ENCODE measurements around the gene MYOM3.

Gene MYOM3

DNA sequence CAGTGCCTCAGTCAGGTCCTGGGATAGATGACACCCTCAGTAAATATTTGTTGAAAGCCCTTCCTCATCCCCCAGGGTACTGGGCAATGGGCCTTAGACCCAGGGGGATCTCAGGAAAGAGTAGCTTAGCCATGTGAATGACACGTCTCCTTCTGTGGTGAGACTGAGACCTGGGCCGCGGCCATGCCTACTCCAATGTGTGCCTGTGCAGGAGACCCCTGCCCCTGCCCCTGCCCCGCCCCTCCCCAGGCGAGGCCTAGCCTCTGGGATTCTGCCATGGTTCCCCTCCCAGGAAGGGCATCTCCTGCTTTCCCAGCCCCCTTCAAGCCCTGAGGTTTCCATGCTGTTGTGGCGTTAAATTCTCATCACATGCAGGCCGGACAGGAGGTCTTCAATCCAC is 7.1 kb downstream of the MYOM3 start:
- no peaks in the 10 kb centered on the region for H3K36me3 Mint-ChIP-seq (ENCODE audit: low read depth)
- peaks cover 46% of the 10 kb centered on the region for H3K4me1 Mint-ChIP-seq
- H3K9me3 Mint-ChIP-seq = no peaks in the 10 kb centered on the region
- TF ChIP-seq, protein P1, sequence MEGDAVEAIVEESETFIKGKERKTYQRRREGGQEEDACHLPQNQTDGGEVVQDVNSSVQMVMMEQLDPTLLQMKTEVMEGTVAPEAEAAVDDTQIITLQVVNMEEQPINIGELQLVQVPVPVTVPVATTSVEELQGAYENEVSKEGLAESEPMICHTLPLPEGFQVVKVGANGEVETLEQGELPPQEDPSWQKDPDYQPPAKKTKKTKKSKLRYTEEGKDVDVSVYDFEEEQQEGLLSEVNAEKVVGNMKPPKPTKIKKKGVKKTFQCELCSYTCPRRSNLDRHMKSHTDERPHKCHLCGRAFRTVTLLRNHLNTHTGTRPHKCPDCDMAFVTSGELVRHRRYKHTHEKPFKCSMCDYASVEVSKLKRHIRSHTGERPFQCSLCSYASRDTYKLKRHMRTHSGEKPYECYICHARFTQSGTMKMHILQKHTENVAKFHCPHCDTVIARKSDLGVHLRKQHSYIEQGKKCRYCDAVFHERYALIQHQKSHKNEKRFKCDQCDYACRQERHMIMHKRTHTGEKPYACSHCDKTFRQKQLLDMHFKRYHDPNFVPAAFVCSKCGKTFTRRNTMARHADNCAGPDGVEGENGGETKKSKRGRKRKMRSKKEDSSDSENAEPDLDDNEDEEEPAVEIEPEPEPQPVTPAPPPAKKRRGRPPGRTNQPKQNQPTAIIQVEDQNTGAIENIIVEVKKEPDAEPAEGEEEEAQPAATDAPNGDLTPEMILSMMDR (IDR thresholded peaks at IDR 0.05) = no peak
- DNase-seq = no peak
- no peak overlapping the region for H3K4me3 Mint-ChIP-seq
- no peaks in the 10 kb centered on the region for H3K27me3 Mint-ChIP-seq (ENCODE audit: low read depth, poor library complexity)
- H3K27ac Mint-ChIP-seq = peak overlapping the region; percentile 74

DNA sequence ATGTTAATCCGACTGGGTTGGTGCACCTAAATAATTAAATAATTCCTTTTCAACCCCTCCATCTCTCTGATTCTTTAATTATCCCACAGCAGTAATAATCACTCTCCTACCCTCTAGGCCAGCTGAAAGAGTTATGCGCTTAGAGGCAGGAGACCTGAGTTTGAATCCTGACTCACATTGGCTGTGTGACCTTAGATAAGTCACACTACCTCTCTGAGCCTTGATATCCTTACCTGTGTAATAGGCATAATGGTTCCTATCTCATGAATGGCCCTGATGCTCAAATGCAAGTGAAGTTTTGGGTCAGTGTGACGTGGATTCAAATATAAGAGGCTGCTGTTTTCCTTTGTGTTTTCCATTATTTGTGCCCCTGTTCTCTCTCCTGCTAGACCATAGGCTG is 8.1 kb downstream of the MYOM3 start:
- no peak for DNase-seq
- no peaks in the 10 kb centered on the region for H3K27me3 Mint-ChIP-seq (ENCODE audit: low read depth, poor library complexity)
- no peaks in the 10 kb centered on the region for H3K9me3 Mint-ChIP-seq
- no peaks in the 10 kb centered on the region for H3K36me3 Mint-ChIP-seq (ENCODE audit: low read depth)
- peaks cover 56% of the 10 kb centered on the region for H3K4me1 Mint-ChIP-seq
- H3K27ac Mint-ChIP-seq = peak overlapping the region; percentile 91
- TF ChIP-seq, protein P1 (IDR thresholded peaks at IDR 0.05) = no peak
- H3K4me3 Mint-ChIP-seq = no peak overlapping the region

DNA sequence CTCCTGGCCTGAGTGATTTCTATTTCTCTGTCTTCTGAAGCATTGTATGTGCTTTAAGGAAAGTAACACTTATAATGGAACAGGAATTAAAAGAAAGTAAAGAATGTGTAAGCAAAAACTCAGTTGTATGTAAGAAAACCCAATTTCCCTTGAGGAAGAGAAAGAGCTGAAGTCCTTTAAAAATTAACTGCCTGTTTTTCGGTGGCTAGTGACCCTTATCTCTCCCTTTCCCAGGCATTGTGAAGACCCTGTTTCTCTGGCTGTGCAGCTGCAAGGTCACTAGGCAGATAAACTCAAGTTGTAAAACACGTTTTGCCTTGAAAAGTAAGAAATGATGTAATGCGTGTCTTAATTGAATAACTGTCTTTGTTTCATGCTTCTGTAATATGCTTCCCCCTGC is 8.5 kb downstream of the MYOM3 start:
- no peaks in the 10 kb centered on the region for H3K9me3 Mint-ChIP-seq
- TF ChIP-seq, protein P1 (IDR thresholded peaks at IDR 0.05) = no peak
- no peak overlapping the region for H3K4me3 Mint-ChIP-seq
- no peaks in the 10 kb centered on the region for H3K27me3 Mint-ChIP-seq (ENCODE audit: low read depth, poor library complexity)
- H3K27ac Mint-ChIP-seq = peak overlapping the region; percentile 91
- peaks cover 59% of the 10 kb centered on the region for H3K4me1 Mint-ChIP-seq
- no peak for DNase-seq
- no peaks in the 10 kb centered on the region for H3K36me3 Mint-ChIP-seq (ENCODE audit: low read depth)

GRCh38 chr1:24102961-24103360 is 9.0 kb downstream of the MYOM3 start:
- H3K36me3 Mint-ChIP-seq (ENCODE audit: low read depth) = no peaks in the 10 kb centered on the region
- peaks cover under 1% of the 10 kb centered on the region for H3K27me3 Mint-ChIP-seq (ENCODE audit: low read depth, poor library complexity)
- TF ChIP-seq, protein P1 (IDR thresholded peaks at IDR 0.05) = no peak
- no peak for DNase-seq
- peaks cover 59% of the 10 kb centered on the region for H3K4me1 Mint-ChIP-seq
- peak overlapping the region; percentile 91 for H3K27ac Mint-ChIP-seq
- no peaks in the 10 kb centered on the region for H3K9me3 Mint-ChIP-seq
- no peak overlapping the region for H3K4me3 Mint-ChIP-seq

- peaks cover 4% of the 10 kb centered on the region for H3K27me3 Mint-ChIP-seq (ENCODE audit: low read depth, poor library complexity)
- TF ChIP-seq, protein P1 (IDR thresholded peaks at IDR 0.05) = no peak
- H3K4me1 Mint-ChIP-seq = peaks cover 50% of the 10 kb centered on the region
- H3K9me3 Mint-ChIP-seq = no peaks in the 10 kb centered on the region
- H3K36me3 Mint-ChIP-seq (ENCODE audit: low read depth) = no peaks in the 10 kb centered on the region
- peak overlapping the region; percentile 80 for H3K27ac Mint-ChIP-seq
- no peak overlapping the region for H3K4me3 Mint-ChIP-seq
- DNase-seq = no peak
These were observed 9.9 kb downstream of the MYOM3 start for GRCh38 chr1:24101796-24102586.

All from nephron progenitor cell (in vitro differentiated cells).